ENCODE data around the gene IFI27L1. TPM values are rescaled to one million over a fixed set of nuclear protein-coding genes. Genes with fewer than 3 reads are reported as not detected.

Gene IFI27L1
- total RNA-seq, 4 donors from 2014 or later, result 3.3 to 13.3 (median 7.2) TPM

DNA sequence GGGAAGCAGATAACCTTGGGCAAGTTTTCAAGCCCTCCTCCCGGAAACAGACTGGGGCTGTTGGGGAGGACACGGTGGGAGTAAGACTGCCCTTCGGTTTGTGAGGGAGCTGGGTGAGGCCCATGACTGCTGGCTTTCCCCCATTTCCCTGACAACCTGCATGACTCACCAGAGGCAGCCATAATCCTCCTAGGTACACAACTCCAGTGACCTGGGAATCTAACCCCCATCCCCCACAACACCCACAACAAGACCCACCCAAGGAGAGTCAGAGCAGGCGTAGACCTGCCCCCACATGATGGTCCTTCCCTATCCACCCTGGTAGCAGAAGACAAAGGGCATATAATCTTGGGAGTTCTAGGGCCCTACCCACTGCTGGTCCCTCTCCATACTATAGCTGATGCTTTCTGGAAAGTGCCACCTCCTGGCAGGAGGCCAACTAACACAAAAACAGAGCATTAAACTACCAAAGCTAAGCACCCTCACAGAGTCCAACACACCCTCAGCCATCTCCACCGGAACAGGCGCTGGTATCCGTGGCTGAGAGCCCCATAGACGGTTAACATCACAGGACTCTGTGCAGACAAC is 14.9 kb upstream of the IFI27L1 start:
- TF ChIP-seq CTCF (IDR thresholded peaks at IDR 0.05; ENCODE audit: low read depth), result no peak

GRCh38 chr14:94074534-94074933 is 6.6 kb upstream of the IFI27L1 start:
- TF ChIP-seq CTCF (IDR thresholded peaks at IDR 0.05; ENCODE audit: low read depth), result no peak

- no peak for TF ChIP-seq CTCF (IDR thresholded peaks at IDR 0.05; ENCODE audit: low read depth)
Measured at GRCh38 chr14:94075008-94075407, 6.1 kb upstream of the IFI27L1 start.

GRCh38 chr14:94077111-94077821 is 3.8 kb upstream of the IFI27L1 start:
- TF ChIP-seq CTCF (IDR thresholded peaks at IDR 0.05; ENCODE audit: low read depth), result no peak

DNA sequence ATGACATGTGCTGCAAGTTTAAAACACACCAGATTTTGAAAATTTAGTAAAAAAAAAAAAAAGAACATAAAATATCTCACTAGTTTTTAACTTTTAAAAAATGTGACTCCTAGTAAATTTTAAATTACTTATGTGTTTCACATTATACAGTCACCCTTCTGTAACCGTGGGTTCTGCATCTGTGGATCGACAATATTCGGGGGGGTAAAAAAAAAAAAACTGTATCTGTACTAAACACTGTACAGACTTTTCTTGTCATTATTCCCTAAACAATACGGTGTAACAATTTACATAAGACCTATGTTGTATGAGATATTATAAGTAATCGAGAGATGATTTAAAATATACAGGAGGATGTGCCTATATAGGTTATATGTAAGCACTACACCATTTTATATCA is 3.3 kb upstream of the IFI27L1 start:
- TF ChIP-seq CTCF (IDR thresholded peaks at IDR 0.05; ENCODE audit: low read depth), result no peak

GRCh38 chr14:94079891-94080620 is 1.1 kb upstream of the IFI27L1 start:
- TF ChIP-seq CTCF (IDR thresholded peaks at IDR 0.05; ENCODE audit: low read depth), result no peak

DNA sequence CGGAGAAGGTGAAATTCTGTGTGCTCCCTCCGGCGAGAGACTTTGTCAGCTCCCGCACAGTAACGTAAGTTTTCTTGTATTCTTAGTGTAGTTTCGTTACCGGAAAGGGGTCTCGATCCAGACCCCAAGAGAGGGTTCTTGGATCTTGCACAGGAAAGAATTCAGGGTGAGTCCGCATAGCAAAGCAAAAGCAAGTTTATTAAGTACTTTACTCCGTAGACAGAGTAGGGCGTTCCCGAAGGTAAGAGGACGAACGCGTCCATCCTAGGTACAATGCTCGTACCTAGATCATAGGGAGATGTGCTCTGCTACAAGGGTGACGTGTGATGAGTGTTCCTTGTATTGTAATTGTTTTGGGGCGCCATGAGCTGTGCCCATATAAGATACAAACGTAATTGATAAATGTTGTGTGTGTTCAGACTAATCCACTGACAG is 293 bp downstream of the IFI27L1 start:
- TF ChIP-seq CTCF (IDR thresholded peaks at IDR 0.05; ENCODE audit: low read depth), result no peak
